Endothelial cell of umbilical vein (primary cell): Measurements from ENCODE around the gene FUT8.

Source experiments
- CTCF ChIP-seq, 2 donors: IDR thresholded peaks; 1 replicate in 1 of 2; 2 replicates in 1 of 2; pipeline ENCODE4 v1.5.1; 2011; ENCODE audit warnings: low read length in 2 of 2, mild to moderate bottlenecking in 2 of 2, moderate library complexity in 2 of 2, control low read depth in 1 of 2, inconsistent platforms in 1 of 2, low read depth in 1 of 2; ENCODE audit not compliant: insufficient read depth in 1 of 2; ENCODE audit errors: extremely low read depth in 1 of 2
- EZH2 ChIP-seq: IDR thresholded peaks from 2 replicates; pipeline ENCODE4 v1.6.1; 2012; ENCODE audit warnings: borderline replicate concordance, low read depth, mild to moderate bottlenecking, moderate library complexity, low read length, inconsistent platforms; ENCODE audit not compliant: severe bottlenecking
- FOS ChIP-seq: IDR thresholded peaks from 2 replicates; pipeline ENCODE4 v1.6.1; 2011; ENCODE audit warnings: mild to moderate bottlenecking, low read length, moderate library complexity, borderline replicate concordance; ENCODE audit not compliant: insufficient read depth
- JUN ChIP-seq: IDR thresholded peaks from 2 replicates; pipeline ENCODE4 v1.6.1; 2011; ENCODE audit warnings: borderline replicate concordance, low read depth; ENCODE audit not compliant: insufficient read length, insufficient read depth
- MAX ChIP-seq: IDR thresholded peaks from 2 replicates; pipeline ENCODE4 v1.6.1; 2011; ENCODE audit not compliant: insufficient read depth, insufficient read length
- MYC ChIP-seq: IDR thresholded peaks from one replicate; pipeline ENCODE4 v1.6.1; 2011; ENCODE audit warnings: mild to moderate bottlenecking, low read depth, low read length
- POLR2A ChIP-seq: IDR thresholded peaks from 2 replicates; pipeline ENCODE4 v1.6.1; 2012; ENCODE audit warnings: low read depth, mild to moderate bottlenecking, control low read depth, low read length
- POLR2AphosphoS5 ChIP-seq: IDR thresholded peaks from 2 replicates; pipeline ENCODE4 v1.6.1; 2012; ENCODE audit warnings: low read depth, mild to moderate bottlenecking, control low read depth, low read length, moderate library complexity; ENCODE audit not compliant: insufficient read depth

- TF ChIP-seq EZH2: no peak
- no peak for TF ChIP-seq CTCF (IDR thresholded peaks at IDR 0.05; ENCODE audit: extremely low read depth in 1 of 2, insufficient read depth in 1 of 2, low read depth in 1 of 2, low read length in 2 of 2)
- TF ChIP-seq POLR2AphosphoS5: no peak
- TF ChIP-seq MYC: no peak
- no peak for TF ChIP-seq POLR2A
- TF ChIP-seq MAX: no peak
- TF ChIP-seq FOS: no peak
- no peak for TF ChIP-seq JUN
Observed at GRCh38 chr14:65580973-65581372, 168.4 kb downstream of the FUT8 start.
